ENCODE data around the gene RRP12.

Gene RRP12

DNA sequence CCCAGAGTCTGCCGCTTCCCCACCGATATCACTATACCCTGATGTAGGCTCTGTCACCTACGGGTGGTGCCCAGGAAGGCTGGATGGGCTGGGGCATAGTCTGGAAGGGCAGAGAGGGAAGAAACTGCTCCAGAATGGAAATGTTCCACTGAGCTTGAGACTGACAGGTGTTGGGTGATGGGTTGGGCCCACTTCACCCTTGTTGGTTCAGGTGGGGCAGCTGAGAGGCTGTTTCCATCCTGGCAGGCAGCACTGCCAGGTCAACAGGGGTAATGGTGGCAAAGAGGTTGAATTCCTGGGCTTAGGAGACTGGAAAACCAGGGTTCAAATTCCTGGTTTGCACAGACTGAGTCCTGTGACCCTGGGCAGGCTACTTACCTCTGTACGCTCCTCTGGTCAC, 38.1 kb downstream of the RRP12 start:
- no peak overlapping the region for H3K4me3 ChIP-seq (replicated peaks; ENCODE audit: low read depth, low read length)
- DNase-seq (ENCODE audit: low read depth), result no peak
- TF ChIP-seq, protein P1, sequence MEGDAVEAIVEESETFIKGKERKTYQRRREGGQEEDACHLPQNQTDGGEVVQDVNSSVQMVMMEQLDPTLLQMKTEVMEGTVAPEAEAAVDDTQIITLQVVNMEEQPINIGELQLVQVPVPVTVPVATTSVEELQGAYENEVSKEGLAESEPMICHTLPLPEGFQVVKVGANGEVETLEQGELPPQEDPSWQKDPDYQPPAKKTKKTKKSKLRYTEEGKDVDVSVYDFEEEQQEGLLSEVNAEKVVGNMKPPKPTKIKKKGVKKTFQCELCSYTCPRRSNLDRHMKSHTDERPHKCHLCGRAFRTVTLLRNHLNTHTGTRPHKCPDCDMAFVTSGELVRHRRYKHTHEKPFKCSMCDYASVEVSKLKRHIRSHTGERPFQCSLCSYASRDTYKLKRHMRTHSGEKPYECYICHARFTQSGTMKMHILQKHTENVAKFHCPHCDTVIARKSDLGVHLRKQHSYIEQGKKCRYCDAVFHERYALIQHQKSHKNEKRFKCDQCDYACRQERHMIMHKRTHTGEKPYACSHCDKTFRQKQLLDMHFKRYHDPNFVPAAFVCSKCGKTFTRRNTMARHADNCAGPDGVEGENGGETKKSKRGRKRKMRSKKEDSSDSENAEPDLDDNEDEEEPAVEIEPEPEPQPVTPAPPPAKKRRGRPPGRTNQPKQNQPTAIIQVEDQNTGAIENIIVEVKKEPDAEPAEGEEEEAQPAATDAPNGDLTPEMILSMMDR (IDR thresholded peaks at IDR 0.05; ENCODE audit: low read length, missing control alignments), result no peak

DNA sequence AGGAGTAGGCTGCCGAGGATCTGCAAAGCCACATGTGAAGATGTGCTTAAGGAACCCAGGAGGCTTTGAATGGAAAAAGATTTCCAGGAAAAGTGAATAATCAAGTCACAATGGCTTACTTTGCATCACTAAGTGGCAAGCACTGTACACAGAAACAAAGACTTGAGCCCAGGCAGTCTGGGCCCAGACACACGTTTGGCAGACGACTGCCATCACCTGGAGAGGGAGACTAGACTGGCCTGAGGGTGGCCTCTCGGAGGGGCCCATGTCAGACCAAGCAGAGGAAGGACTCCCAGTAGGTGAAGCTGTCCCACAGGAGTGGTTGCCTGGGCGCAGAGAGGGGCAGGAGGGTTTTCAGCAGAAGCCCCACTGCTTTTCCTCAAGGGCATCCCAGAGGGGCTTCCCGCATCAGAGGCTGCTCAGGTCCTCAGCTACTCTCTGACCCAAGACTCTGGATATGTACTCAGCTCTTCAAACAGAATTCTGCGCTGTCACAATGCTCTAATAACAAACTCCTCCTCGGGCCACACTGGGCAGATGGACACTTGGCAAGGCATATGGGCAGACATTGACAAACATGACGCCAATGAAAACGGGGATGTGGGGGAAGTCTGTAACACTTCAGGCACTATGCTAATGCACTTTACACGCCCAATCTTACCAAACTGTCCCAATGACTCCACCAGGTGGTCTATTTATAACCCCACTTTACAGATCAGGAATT, 38.7 kb downstream of the RRP12 start:
- TF ChIP-seq, protein P1 (IDR thresholded peaks at IDR 0.05; ENCODE audit: low read length, missing control alignments), result no peak
- H3K4me3 ChIP-seq (replicated peaks; ENCODE audit: low read depth, low read length), result no peak overlapping the region
- DNase-seq (ENCODE audit: low read depth), result no peak

DNA sequence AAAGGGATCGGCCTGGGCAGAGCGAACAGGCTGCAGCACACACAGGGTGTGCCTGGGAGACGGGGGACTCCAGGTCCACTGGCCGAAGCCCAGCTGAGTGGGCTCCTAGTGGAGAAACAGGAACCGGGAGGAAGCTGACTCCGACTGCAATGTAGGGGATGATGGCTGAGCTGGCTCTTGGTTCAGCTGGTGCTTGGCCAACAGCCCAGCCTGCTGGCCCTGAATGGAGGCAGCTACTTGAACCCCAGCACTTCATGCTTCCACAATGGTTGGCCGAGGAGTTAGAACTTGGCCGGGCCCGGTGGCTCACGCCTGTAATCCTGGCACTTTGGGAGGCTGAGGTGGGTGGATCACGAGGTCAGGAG, 39.6 kb downstream of the RRP12 start:
- no peak overlapping the region for H3K4me3 ChIP-seq (replicated peaks; ENCODE audit: low read depth, low read length)
- DNase-seq (ENCODE audit: low read depth), result peak; percentile 24
- TF ChIP-seq, protein P1 (IDR thresholded peaks at IDR 0.05; ENCODE audit: low read length, missing control alignments), result no peak

DNA sequence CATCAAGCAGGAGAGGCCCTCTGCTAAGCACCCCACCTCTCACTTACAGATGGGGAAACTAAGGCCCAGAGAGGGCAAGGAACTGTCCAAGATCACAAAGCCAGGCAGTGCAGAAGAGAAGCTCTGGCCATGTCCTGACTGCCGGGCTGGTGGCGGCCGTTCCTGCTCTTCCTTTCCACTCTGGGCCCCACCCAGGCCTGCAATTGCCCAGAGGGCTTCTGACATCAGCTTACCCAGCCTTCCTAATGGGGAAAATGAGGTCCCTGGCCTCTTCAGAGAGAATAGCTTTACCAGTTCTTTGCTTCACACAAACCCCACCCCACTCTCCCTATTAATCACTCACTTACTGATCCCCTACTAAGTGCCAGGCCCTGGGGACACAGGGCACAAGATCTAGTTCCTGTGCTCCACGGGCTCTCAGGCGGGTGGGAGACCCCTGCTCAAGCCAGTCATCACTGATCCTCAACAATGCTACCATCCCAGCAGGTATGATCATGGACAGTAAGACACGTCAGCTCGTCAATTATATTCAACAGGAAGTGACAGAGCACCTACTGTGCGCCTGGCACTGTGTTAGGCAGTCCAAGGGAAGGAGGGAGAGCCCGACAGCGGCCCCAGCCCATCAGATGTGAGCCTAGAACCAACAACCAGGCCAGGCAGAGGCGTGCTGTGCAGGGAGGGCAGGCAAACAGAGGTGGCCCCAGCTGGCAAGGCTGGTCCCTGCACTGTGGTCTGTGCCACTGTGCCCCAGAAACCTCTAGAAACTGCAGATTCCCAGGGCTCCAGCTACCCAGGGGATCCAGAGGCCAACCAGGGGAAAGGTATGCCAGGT, 40.2 kb downstream of the RRP12 start:
- H3K4me3 ChIP-seq (replicated peaks; ENCODE audit: low read depth, low read length), result no peak overlapping the region
- DNase-seq (ENCODE audit: low read depth), result no peak
- TF ChIP-seq, protein P1 (IDR thresholded peaks at IDR 0.05; ENCODE audit: low read length, missing control alignments), result no peak

DNA sequence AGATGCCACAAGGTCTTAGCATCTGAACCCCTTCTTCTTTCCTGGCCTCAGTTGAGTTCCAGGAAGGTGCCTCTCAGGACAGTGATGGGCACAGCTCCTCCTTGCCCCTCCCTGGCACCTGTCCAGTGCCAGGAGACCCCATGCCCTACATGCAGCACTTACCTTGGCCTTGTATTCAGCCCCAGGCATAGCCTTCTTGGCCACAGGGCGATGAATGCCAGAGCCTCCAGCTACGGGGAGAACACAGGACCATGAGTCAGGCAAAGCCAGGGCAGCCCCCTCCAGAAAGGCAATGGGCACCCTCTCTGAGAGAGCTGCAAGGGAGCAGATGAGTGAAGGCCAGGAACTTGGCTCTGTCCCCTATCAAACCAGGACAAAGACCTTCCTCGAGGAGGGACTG, 42.4 kb downstream of the RRP12 start:
- no peak overlapping the region for H3K4me3 ChIP-seq (replicated peaks; ENCODE audit: low read depth, low read length)
- no peak for DNase-seq (ENCODE audit: low read depth)
- TF ChIP-seq, protein P1 (IDR thresholded peaks at IDR 0.05; ENCODE audit: low read length, missing control alignments), result no peak

DNA sequence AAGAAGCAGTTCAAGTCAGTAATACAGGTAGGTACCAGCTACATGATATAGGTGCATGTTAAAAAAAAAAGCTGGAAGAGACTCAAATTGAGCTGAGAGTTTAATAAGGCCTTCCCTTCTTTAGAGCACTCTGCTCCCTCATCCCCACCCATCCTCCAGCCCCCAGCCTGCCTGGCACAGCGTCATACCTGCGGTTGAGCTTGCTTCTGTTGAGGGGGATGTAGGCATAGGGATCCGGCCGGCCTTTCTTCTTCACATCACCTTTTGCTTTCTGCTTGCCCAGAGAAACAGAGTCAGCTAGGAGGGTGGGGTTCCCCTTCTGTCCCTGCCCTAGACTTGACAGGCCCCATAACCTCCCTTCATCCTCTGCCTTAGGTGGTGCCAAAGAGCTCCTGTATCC, 42.8 kb downstream of the RRP12 start:
- H3K4me3 ChIP-seq (replicated peaks; ENCODE audit: low read depth, low read length), result no peak overlapping the region
- TF ChIP-seq, protein P1 (IDR thresholded peaks at IDR 0.05; ENCODE audit: low read length, missing control alignments), result no peak
- DNase-seq (ENCODE audit: low read depth), result no peak
